Stimulated activated naive CD8-positive, alpha-beta T cell treated with anti-CD3 and anti-CD28 coated beads, Interleukin-15, Interleukin-2, amounts not matched to agents 100 U/mL and 50 U/mL, for 24 hours (primary cell): ENCODE measurements around the gene BNIP2.

Source experiments
- ATAC-seq: fragments of 150-1000 bp; cut with Tn5 transposase; one replicate; pipeline ENCODE4 v1.10.0; 2021
- DNase-seq: peaks from one replicate; pipeline ENCODE4 v3.0.0; 2021

BNIP2 gene

GRCh38 chr15:59632714-59633113, 56.4 kb downstream of the BNIP2 start:
- DNase-seq (no peak), ATAC-seq (no peak)

- ATAC-seq, result peak; percentile 93
These were observed 66.8 kb downstream of the BNIP2 start for GRCh38 chr15:59622289-59622688.

GRCh38 chr15:59618406-59618805, 70.7 kb downstream of the BNIP2 start:
- ATAC-seq, result no peak
- DNase-seq, result no peak

More at GRCh38 chr15:59622289-59622688, 66.8 kb downstream of the BNIP2 start:
- DNase-seq, result peak; percentile 64

- ATAC-seq (no peak), DNase-seq (no peak)
These were observed 72.7 kb downstream of the BNIP2 start for GRCh38 chr15:59616379-59616778.

GRCh38 chr15:59615661-59616060, 73.5 kb downstream of the BNIP2 start:
- ATAC-seq, result no peak
- DNase-seq, result no peak

- ATAC-seq, result no peak
- no peak for DNase-seq
These were observed 75.0 kb downstream of the BNIP2 start for GRCh38 chr15:59614153-59614552.

GRCh38 chr15:59611276-59612260, 77.6 kb downstream of the BNIP2 start, which contains the start of gene GCNT3:
TSS of gene GCNT3 (plus strand) at chr15:59611783. CDS start at chr15:59618239, 6,456 bp downstream.
- DNase-seq, result no peak

GRCh38 chr15:59609730-59610712, 79.1 kb downstream of the BNIP2 start:
- no peak for DNase-seq
- no peak for ATAC-seq

More at GRCh38 chr15:59611276-59612260, 77.6 kb downstream of the BNIP2 start, which contains the start of gene GCNT3:
- no peak for ATAC-seq
